ENCODE measurements around the gene SLC22A12.

Gene SLC22A12

GRCh38 chr11:64566042-64566914, 24.7 kb upstream of the SLC22A12 start:
- Histone ChIP-seq H3K23ac (ENCODE audit: low read depth, low read length, poor library complexity) (no peak overlapping the region), H3K27me3 (ENCODE audit: control insufficient read depth in 3 of 3, insufficient read depth in 3 of 3, low read depth in 1 of 3, low read length in 3 of 3) (peaks cover 0 to 10% (median 0%) of the 10 kb centered on the region in 3 experiments), H3K4me3 (ENCODE audit: low read length in 2 of 2) (peak overlapping the region in 1 of 2 donors; percentile 44), H4K8ac (ENCODE audit: low read depth, low read length) (no peak overlapping the region), H3K4me2 (ENCODE audit: insufficient read depth, low read length, poor library complexity, severe bottlenecking) (peak overlapping the region; percentile 61), H3K14ac (ENCODE audit: low read length) (no peak overlapping the region), H4K91ac (ENCODE audit: low read depth, low read length, poor library complexity) (no peak overlapping the region), H2BK12ac (ENCODE audit: low read length) (no peak overlapping the region), H3K18ac (ENCODE audit: low read length) (peak overlapping the region; percentile 92), H2AK5ac (ENCODE audit: low read depth, low read length) (peak overlapping the region; percentile 97), H2BK120ac (ENCODE audit: low read depth, low read length) (peak overlapping the region; percentile 33), H3K27ac (replicated peaks; ENCODE audit: low read length) (peak overlapping the region; percentile 79), H3K4ac (ENCODE audit: low read length) (no peak overlapping the region), H3K9me3 (replicated peaks in 1 of 2; ENCODE audit: control insufficient read depth in 2 of 2, insufficient read depth in 1 of 2, low read depth in 1 of 2, low read length in 2 of 2) (no peaks in the 10 kb centered on the region), H3K36me3 (replicated peaks in 1 of 2; ENCODE audit: control insufficient read depth in 2 of 2, insufficient read depth in 2 of 2, low read length in 2 of 2) (no peaks in the 10 kb centered on the region), H3K4me1 (ENCODE audit: control insufficient read depth in 2 of 2, insufficient read depth in 1 of 2, low read depth in 1 of 2, low read length in 2 of 2) (peaks cover 15 to 24% of the 10 kb centered on the region in 2 donors), H2AFZ (ENCODE audit: low read length) (peak overlapping the region; percentile 85), H3K9ac (ENCODE audit: low read depth, low read length, poor library complexity) (no peak overlapping the region), H2BK15ac (ENCODE audit: low read length) (no peak overlapping the region), H2BK5ac (ENCODE audit: low read length) (peak overlapping the region; percentile 54), H3K79me1 (ENCODE audit: low read depth, low read length) (no peaks in the 10 kb centered on the region)
- no CpG with 5 or more reads among the region's 18 CpGs for WGBS, 2 donors (ENCODE audit: extremely low coverage in 2 of 2, insufficient read length in 2 of 2, insufficient replicate concordance in 1 of 2)
- DNase-seq (ENCODE audit: low spot score): peak; percentile 72

- WGBS, 2 donors (ENCODE audit: extremely low coverage in 2 of 2, insufficient read length in 2 of 2, insufficient replicate concordance in 1 of 2): no CpG with 5 or more reads among the region's 30 CpGs
- H2AK5ac ChIP-seq (ENCODE audit: low read depth, low read length): peak overlapping the region; percentile 99
- H3K27me3 ChIP-seq (ENCODE audit: control insufficient read depth in 3 of 3, insufficient read depth in 3 of 3, low read depth in 1 of 3, low read length in 3 of 3): peaks cover 0 to 16% (median 0%) of the 10 kb centered on the region in 3 experiments
- no peak overlapping the region for H3K4me2 ChIP-seq (ENCODE audit: insufficient read depth, low read length, poor library complexity, severe bottlenecking)
- H3K23ac ChIP-seq (ENCODE audit: low read depth, low read length, poor library complexity): peak overlapping the region; percentile 60
- peak overlapping the region in 1 of 2 donors; percentile 44 for H3K4me3 ChIP-seq (ENCODE audit: low read length in 2 of 2)
- peak overlapping the region; percentile 33 for H2BK120ac ChIP-seq (ENCODE audit: low read depth, low read length)
- peak overlapping the region; percentile 97 for H2BK12ac ChIP-seq (ENCODE audit: low read length)
- peak overlapping the region; percentile 21 for H3K14ac ChIP-seq (ENCODE audit: low read length)
- H3K27ac ChIP-seq (replicated peaks; ENCODE audit: low read length): peak overlapping the region; percentile 79
- peak overlapping the region; percentile 79 for H3K9ac ChIP-seq (ENCODE audit: low read depth, low read length, poor library complexity)
- H2AFZ ChIP-seq (ENCODE audit: low read length): peak overlapping the region; percentile 85
- DNase-seq (ENCODE audit: low spot score): no peak
- H2BK15ac ChIP-seq (ENCODE audit: low read length): peak overlapping the region; percentile 95
- H3K18ac ChIP-seq (ENCODE audit: low read length): peak overlapping the region; percentile 92
- H4K8ac ChIP-seq (ENCODE audit: low read depth, low read length): peak overlapping the region; percentile 33
- peak overlapping the region; percentile 13 for H3K4ac ChIP-seq (ENCODE audit: low read length)
- peak overlapping the region; percentile 60 for H4K91ac ChIP-seq (ENCODE audit: low read depth, low read length, poor library complexity)
- H3K79me1 ChIP-seq (ENCODE audit: low read depth, low read length): no peaks in the 10 kb centered on the region
- H3K36me3 ChIP-seq (replicated peaks in 1 of 2; ENCODE audit: control insufficient read depth in 2 of 2, insufficient read depth in 2 of 2, low read length in 2 of 2): no peaks in the 10 kb centered on the region
- peaks cover 15 to 28% of the 10 kb centered on the region in 2 donors for H3K4me1 ChIP-seq (ENCODE audit: control insufficient read depth in 2 of 2, insufficient read depth in 1 of 2, low read depth in 1 of 2, low read length in 2 of 2)
- H3K9me3 ChIP-seq (replicated peaks in 1 of 2; ENCODE audit: control insufficient read depth in 2 of 2, insufficient read depth in 1 of 2, low read depth in 1 of 2, low read length in 2 of 2): no peaks in the 10 kb centered on the region
- peak overlapping the region; percentile 43 for H2BK5ac ChIP-seq (ENCODE audit: low read length)
These were observed 23.8 kb upstream of the SLC22A12 start for GRCh38 chr11:64566915-64567891.

GRCh38 chr11:64568041-64568571, 22.9 kb upstream of the SLC22A12 start:
- H4K91ac ChIP-seq (ENCODE audit: low read depth, low read length, poor library complexity): peak overlapping the region; percentile 60
- H3K36me3 ChIP-seq (replicated peaks in 1 of 2; ENCODE audit: control insufficient read depth in 2 of 2, insufficient read depth in 2 of 2, low read length in 2 of 2): no peaks in the 10 kb centered on the region
- H2BK120ac ChIP-seq (ENCODE audit: low read depth, low read length): peak overlapping the region; percentile 33
- H2AK5ac ChIP-seq (ENCODE audit: low read depth, low read length): peak overlapping the region; percentile 99
- peaks cover 15 to 28% of the 10 kb centered on the region in 2 donors for H3K4me1 ChIP-seq (ENCODE audit: control insufficient read depth in 2 of 2, insufficient read depth in 1 of 2, low read depth in 1 of 2, low read length in 2 of 2)
- H3K4me2 ChIP-seq (ENCODE audit: insufficient read depth, low read length, poor library complexity, severe bottlenecking): no peak overlapping the region
- peaks cover 0 to 22% (median 0%) of the 10 kb centered on the region in 3 experiments for H3K27me3 ChIP-seq (ENCODE audit: control insufficient read depth in 3 of 3, insufficient read depth in 3 of 3, low read depth in 1 of 3, low read length in 3 of 3)
- DNase-seq (ENCODE audit: low spot score): no peak
- peak overlapping the region; percentile 33 for H4K8ac ChIP-seq (ENCODE audit: low read depth, low read length)
- no peak overlapping the region for H3K14ac ChIP-seq (ENCODE audit: low read length)
- no peak overlapping the region for H3K27ac ChIP-seq (replicated peaks; ENCODE audit: low read length)
- H3K23ac ChIP-seq (ENCODE audit: low read depth, low read length, poor library complexity): peak overlapping the region; percentile 60
- peak overlapping the region; percentile 85 for H2AFZ ChIP-seq (ENCODE audit: low read length)
- H2BK15ac ChIP-seq (ENCODE audit: low read length): peak overlapping the region; percentile 95
- peak overlapping the region; percentile 43 for H2BK5ac ChIP-seq (ENCODE audit: low read length)
- peak overlapping the region; percentile 92 for H3K18ac ChIP-seq (ENCODE audit: low read length)
- H3K4me3 ChIP-seq (ENCODE audit: low read length in 2 of 2): no peak overlapping the region
- no CpG with 5 or more reads among the region's 34 CpGs for WGBS, 2 donors (ENCODE audit: extremely low coverage in 2 of 2, insufficient read length in 2 of 2, insufficient replicate concordance in 1 of 2)
- H3K9ac ChIP-seq (ENCODE audit: low read depth, low read length, poor library complexity): peak overlapping the region; percentile 79
- peak overlapping the region; percentile 88 for H2BK12ac ChIP-seq (ENCODE audit: low read length)
- peak overlapping the region; percentile 13 for H3K4ac ChIP-seq (ENCODE audit: low read length)
- no peaks in the 10 kb centered on the region for H3K79me1 ChIP-seq (ENCODE audit: low read depth, low read length)
- no peaks in the 10 kb centered on the region for H3K9me3 ChIP-seq (replicated peaks in 1 of 2; ENCODE audit: control insufficient read depth in 2 of 2, insufficient read depth in 1 of 2, low read depth in 1 of 2, low read length in 2 of 2)
